ENCODE measurements around the gene ADGRG1.

DNA sequence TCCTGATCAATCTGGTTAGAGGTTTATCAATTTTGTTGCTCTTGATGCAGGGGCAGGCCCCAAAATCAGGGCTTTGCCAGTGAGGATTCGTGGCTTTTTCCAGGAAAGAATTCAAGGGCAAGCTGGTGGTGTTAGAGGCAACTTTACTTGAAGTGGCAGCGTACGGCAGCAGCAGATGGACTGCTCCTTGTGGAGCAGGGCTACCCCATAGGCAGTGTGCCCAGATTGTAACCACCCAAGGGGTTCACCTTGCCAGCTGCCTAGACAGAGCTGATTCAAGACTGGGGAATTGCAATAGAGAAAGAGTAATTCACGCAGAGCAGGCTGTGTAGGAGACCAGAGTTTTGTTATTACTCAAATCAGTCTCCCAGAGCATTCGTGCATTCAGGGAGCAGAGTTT, 82.9 kb downstream of the ADGRG1 start:
- TF ChIP-seq, protein P1, sequence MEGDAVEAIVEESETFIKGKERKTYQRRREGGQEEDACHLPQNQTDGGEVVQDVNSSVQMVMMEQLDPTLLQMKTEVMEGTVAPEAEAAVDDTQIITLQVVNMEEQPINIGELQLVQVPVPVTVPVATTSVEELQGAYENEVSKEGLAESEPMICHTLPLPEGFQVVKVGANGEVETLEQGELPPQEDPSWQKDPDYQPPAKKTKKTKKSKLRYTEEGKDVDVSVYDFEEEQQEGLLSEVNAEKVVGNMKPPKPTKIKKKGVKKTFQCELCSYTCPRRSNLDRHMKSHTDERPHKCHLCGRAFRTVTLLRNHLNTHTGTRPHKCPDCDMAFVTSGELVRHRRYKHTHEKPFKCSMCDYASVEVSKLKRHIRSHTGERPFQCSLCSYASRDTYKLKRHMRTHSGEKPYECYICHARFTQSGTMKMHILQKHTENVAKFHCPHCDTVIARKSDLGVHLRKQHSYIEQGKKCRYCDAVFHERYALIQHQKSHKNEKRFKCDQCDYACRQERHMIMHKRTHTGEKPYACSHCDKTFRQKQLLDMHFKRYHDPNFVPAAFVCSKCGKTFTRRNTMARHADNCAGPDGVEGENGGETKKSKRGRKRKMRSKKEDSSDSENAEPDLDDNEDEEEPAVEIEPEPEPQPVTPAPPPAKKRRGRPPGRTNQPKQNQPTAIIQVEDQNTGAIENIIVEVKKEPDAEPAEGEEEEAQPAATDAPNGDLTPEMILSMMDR (IDR thresholded peaks at IDR 0.05; ENCODE audit: low read length): no peak
- TF ChIP-seq EZH2phosphoT487 (IDR thresholded peaks at IDR 0.05; ENCODE audit: low read length) (no peak), EZH2 (optimal IDR thresholded peaks at IDR 0.05; ENCODE audit: low read depth, low read length) (no peak)
